IMR-90 (cell line): Measurements from ENCODE around the gene TMEM54.

Source experiments
- CEBPB ChIP-seq: IDR thresholded peaks from 2 replicates; pipeline ENCODE4 v1.6.1; 2012; ENCODE audit warnings: low read depth, low read length, improper control_type of control experiment
- POLR2A ChIP-seq: IDR thresholded peaks from 2 replicates; pipeline ENCODE4 v1.6.1; 2012; ENCODE audit warnings: mild to moderate bottlenecking, low read depth, low read length
- RFX5 ChIP-seq: IDR thresholded peaks from 2 replicates; pipeline ENCODE4 v1.8.0; 2012; ENCODE audit warnings: low read depth, mild to moderate bottlenecking, low read length, moderate library complexity
- TF ChIP-seq, protein P1 (sequence below): conservative IDR thresholded peaks from 2 replicates; pipeline ENCODE4 v1.5.1; 2012; ENCODE audit warnings: mild to moderate bottlenecking, low read depth, low read length, improper control_type of control experiment
- TF ChIP-seq, protein P2 (sequence below): fragments of 150-350 bp; IDR thresholded peaks from 2 replicates; pipeline ENCODE4 v1.6.1; 2017; ENCODE audit warnings: mild to moderate bottlenecking, antibody characterized with exemption, low read length, low read depth

GRCh38 chr1:32868085-32868484, 33.1 kb downstream of the TMEM54 start:
- TF ChIP-seq, protein P1, sequence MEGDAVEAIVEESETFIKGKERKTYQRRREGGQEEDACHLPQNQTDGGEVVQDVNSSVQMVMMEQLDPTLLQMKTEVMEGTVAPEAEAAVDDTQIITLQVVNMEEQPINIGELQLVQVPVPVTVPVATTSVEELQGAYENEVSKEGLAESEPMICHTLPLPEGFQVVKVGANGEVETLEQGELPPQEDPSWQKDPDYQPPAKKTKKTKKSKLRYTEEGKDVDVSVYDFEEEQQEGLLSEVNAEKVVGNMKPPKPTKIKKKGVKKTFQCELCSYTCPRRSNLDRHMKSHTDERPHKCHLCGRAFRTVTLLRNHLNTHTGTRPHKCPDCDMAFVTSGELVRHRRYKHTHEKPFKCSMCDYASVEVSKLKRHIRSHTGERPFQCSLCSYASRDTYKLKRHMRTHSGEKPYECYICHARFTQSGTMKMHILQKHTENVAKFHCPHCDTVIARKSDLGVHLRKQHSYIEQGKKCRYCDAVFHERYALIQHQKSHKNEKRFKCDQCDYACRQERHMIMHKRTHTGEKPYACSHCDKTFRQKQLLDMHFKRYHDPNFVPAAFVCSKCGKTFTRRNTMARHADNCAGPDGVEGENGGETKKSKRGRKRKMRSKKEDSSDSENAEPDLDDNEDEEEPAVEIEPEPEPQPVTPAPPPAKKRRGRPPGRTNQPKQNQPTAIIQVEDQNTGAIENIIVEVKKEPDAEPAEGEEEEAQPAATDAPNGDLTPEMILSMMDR = no peak
- TF ChIP-seq CEBPB (no peak), POLR2A (no peak), RFX5 (no peak)
- TF ChIP-seq, protein P2, sequence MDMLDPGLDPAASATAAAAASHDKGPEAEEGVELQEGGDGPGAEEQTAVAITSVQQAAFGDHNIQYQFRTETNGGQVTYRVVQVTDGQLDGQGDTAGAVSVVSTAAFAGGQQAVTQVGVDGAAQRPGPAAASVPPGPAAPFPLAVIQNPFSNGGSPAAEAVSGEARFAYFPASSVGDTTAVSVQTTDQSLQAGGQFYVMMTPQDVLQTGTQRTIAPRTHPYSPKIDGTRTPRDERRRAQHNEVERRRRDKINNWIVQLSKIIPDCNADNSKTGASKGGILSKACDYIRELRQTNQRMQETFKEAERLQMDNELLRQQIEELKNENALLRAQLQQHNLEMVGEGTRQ = no peak
